ENCODE measurements around the gene PVALEF. TPM values are rescaled to one million over a fixed set of nuclear protein-coding genes. Genes with fewer than 3 reads are reported as not detected.

PVALEF gene
- total RNA-seq, 2 donors from 2014 or later: not detected

GRCh38 chr17:81154961-81155360, 10.3 kb upstream of the PVALEF start:
- no peaks in the 10 kb centered on the region for H3K4me1 ChIP-seq (replicated peaks)
- no peaks in the 10 kb centered on the region for H3K27me3 ChIP-seq (replicated peaks; ENCODE audit: insufficient read depth)
- H3K36me3 ChIP-seq: no peaks in the 10 kb centered on the region
- DNase-seq (ENCODE audit: low spot score): no peak
- TF ChIP-seq POLR2A (IDR thresholded peaks at IDR 0.05) (no peak), CTCF (IDR thresholded peaks at IDR 0.05) (no peak), POLR2AphosphoS5 (IDR thresholded peaks at IDR 0.05) (no peak)
- WGBS: 94% methylated on average over 18 of the region's 18 CpGs
- H3K27ac ChIP-seq: no peak overlapping the region
- H3K4me3 ChIP-seq: no peak overlapping the region
- intact Hi-C loops (cut with DNase I): no loop called here
- no peaks in the 10 kb centered on the region for H3K9me3 ChIP-seq

GRCh38 chr17:81156866-81157805, 8.2 kb upstream of the PVALEF start:
- 89% methylated on average over 38 of the region's 38 CpGs for WGBS
- Histone ChIP-seq H3K4me1 (replicated peaks) (no peaks in the 10 kb centered on the region), H3K27me3 (replicated peaks; ENCODE audit: insufficient read depth) (no peaks in the 10 kb centered on the region), H3K4me3 (no peak overlapping the region), H3K9me3 (no peaks in the 10 kb centered on the region), H3K36me3 (no peaks in the 10 kb centered on the region), H3K27ac (no peak overlapping the region)
- DNase-seq (ENCODE audit: low spot score): no peak
- TF ChIP-seq POLR2A (IDR thresholded peaks at IDR 0.05) (no peak), POLR2AphosphoS5 (IDR thresholded peaks at IDR 0.05) (no peak), CTCF (IDR thresholded peaks at IDR 0.05) (no peak)
- intact Hi-C loops (cut with DNase I): no loop called here

GRCh38 chr17:81157848-81158687, 7.2 kb upstream of the PVALEF start:
- no peak for TF ChIP-seq POLR2A (IDR thresholded peaks at IDR 0.05)
- no peak for TF ChIP-seq POLR2AphosphoS5 (IDR thresholded peaks at IDR 0.05)
- TF ChIP-seq CTCF (IDR thresholded peaks at IDR 0.05): no peak
- Histone ChIP-seq H3K4me3 (no peak overlapping the region), H3K27ac (no peak overlapping the region), H3K27me3 (replicated peaks; ENCODE audit: insufficient read depth) (no peaks in the 10 kb centered on the region), H3K4me1 (replicated peaks) (no peaks in the 10 kb centered on the region), H3K36me3 (no peaks in the 10 kb centered on the region), H3K9me3 (no peaks in the 10 kb centered on the region)
- intact Hi-C loops (cut with DNase I): no loop called here
- WGBS: 82% methylated on average over 26 of the region's 39 CpGs
- DNase-seq (ENCODE audit: low spot score): no peak

DNA sequence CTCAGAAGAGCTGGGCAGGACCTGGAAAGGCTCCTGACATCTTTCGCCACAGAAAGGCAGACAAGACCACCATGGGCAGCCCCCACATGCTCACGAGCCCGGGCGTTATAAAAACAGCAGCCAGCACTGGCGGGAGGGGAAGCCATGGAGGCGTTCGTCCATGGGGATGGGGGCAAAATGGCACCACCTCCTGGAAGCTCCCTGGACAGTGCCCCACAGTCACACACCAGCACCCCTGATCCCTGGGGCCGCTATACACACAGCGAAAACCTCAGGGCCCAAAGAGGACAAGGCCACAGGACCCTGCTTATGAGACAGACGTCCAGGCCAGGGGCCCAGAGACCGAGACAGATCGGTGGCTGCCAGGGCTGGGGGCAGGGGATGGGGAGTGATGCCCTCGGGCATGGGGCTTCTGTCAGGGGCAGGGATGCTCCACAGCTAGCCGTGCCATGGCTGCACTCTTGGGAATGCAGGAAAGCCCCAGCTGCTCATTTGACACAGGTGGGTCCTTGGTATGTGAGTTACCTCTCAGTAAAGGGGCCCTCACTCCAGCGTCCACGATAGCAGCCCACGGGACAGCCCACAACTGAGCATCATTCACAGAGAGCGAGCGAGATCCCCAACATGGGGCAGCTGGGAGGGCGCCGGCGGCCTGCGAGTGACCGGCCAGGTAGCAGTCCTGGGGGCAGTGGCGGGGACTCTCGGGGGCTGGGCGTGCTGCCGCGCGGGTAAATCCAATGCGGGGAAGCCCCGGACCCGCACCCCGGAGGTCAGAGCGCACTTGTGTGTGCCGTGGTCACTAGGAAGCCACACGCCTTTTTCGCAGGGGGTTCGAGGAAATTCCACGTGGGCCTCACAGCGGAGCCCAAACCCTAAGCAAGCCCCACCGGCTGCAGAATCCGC, 6.4 kb upstream of the PVALEF start:
- H3K4me3 ChIP-seq: no peak overlapping the region
- intact Hi-C loops (cut with DNase I): no loop called here
- H3K36me3 ChIP-seq: no peaks in the 10 kb centered on the region
- WGBS: 91% methylated on average over 43 of the region's 43 CpGs
- DNase-seq (ENCODE audit: low spot score): no peak
- no peak for TF ChIP-seq POLR2A (IDR thresholded peaks at IDR 0.05)
- no peak for TF ChIP-seq CTCF (IDR thresholded peaks at IDR 0.05)
- no peak for TF ChIP-seq POLR2AphosphoS5 (IDR thresholded peaks at IDR 0.05)
- no peak overlapping the region for H3K27ac ChIP-seq
- H3K9me3 ChIP-seq: no peaks in the 10 kb centered on the region
- H3K27me3 ChIP-seq (replicated peaks; ENCODE audit: insufficient read depth): no peaks in the 10 kb centered on the region
- no peaks in the 10 kb centered on the region for H3K4me1 ChIP-seq (replicated peaks)

Data from prostate gland (tissue), 2 donors.